Suprapubic skin (tissue), 4 donors: ENCODE measurements around the gene TSR1. TPM values are rescaled to one million over a fixed set of nuclear protein-coding genes. Genes with fewer than 3 reads are reported as not detected.
A peak's percentile ranks its signal among the peaks of the same experiment; 100 is the strongest.

Source experiments
- DNase-seq, 2 donors: peaks; one replicate each; pipeline ENCODE4 v3.0.0-alpha.2; 2019; ENCODE audit warnings: low spot score in 2 of 2
- H3K27ac ChIP-seq: fragments of 200-600 bp; sonication (generic); one replicate; pipeline ENCODE4 v1.5.1; 2019
- H3K27me3 ChIP-seq: fragments of 200-600 bp; sonication (generic); one replicate; pipeline ENCODE4 v1.5.1; 2019
- H3K36me3 ChIP-seq: fragments of 200-600 bp; sonication (generic); one replicate; pipeline ENCODE4 v1.5.1; 2019
- H3K4me1 ChIP-seq: fragments of 200-600 bp; sonication (generic); one replicate; pipeline ENCODE4 v1.5.1; 2019
- H3K4me3 ChIP-seq: fragments of 200-600 bp; sonication (generic); one replicate; pipeline ENCODE4 v1.5.1; 2019; ENCODE audit warnings: mild to moderate bottlenecking
- H3K9me3 ChIP-seq: fragments of 200-600 bp; sonication (generic); one replicate; pipeline ENCODE4 v1.5.1; 2019
- CTCF ChIP-seq, 2 donors: fragments of 200-600 bp in 1 of 2; fragments of 450-650 bp in 1 of 2; sonication (generic) in 1 of 2; IDR thresholded peaks; one replicate each; pipeline ENCODE4 v1.5.1; 2016 to 2019; ENCODE audit warnings: antibody characterized with exemption in 2 of 2, mild to moderate bottlenecking in 1 of 2, moderate library complexity in 1 of 2
- EP300 ChIP-seq: sonication (generic); formaldehyde crosslinking; IDR thresholded peaks from one replicate; pipeline ENCODE4 v1.6.1; 2017; ENCODE audit warnings: antibody characterized with exemption
- POLR2A ChIP-seq, 2 donors: fragments of 450-650 bp; IDR thresholded peaks; one replicate each; pipeline ENCODE4 v1.6.1; 2017; ENCODE audit warnings: antibody characterized with exemption in 2 of 2, mild to moderate bottlenecking in 2 of 2, moderate library complexity in 2 of 2
- POLR2AphosphoS5 ChIP-seq, 3 donors: sonication (generic); formaldehyde crosslinking; IDR thresholded peaks; one replicate each; pipeline ENCODE4 v1.6.1; 2017; ENCODE audit warnings: antibody characterized with exemption in 3 of 3
- WGBS: methylation state at CpG from one replicate; pipeline ENCODE4 v1.1.5; 2018; 5-methylcytosine and 5-hydroxymethylcytosine counted together
- total RNA-seq, 4 donors: library from RNA; depleted of rRNA; stranded (reverse); fragments of >200 nt; gene quantifications; one replicate each; pipeline ENCODE4 v1.1.0, GENCODE V29; 2016

TSR1 gene
- total RNA-seq, 4 donors from 2014 or later = 44.3 to 68.6 (median 59.3) TPM

GRCh38 chr17:2295575-2295974 is 40.7 kb downstream of the TSR1 start:
- WGBS = 84% methylated on average over 1 of the region's 1 CpG

DNA sequence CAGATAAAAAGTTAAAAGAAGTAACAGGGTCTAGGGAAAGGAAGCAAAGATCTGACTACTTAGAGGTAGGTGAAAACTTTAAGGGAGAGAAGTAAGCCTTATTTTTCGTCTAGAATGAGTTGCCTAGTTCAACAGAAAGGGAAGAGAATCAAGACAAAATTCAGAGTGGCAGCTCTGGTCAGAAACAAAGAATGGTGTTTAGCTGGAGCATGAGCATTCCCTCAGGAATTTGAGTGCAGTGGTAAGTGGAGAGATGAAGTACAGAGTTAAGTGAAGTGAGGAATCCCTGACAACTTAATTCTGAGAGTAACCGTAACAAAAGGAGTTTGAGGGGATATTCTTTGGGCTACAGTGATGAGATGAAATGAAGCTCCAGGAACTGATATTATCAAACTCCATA is 44.2 kb downstream of the TSR1 start:
- no peak for DNase-seq
- Histone ChIP-seq H3K4me1 (no peaks in the 10 kb centered on the region), H3K36me3 (peaks cover 85% of the 10 kb centered on the region), H3K27me3 (no peaks in the 10 kb centered on the region), H3K9me3 (no peaks in the 10 kb centered on the region), H3K4me3 (no peak overlapping the region), H3K27ac (no peak overlapping the region)
- no peak for TF ChIP-seq POLR2AphosphoS5 (IDR thresholded peaks at IDR 0.05)
- no peak for TF ChIP-seq POLR2A (IDR thresholded peaks at IDR 0.05)
- no peak for TF ChIP-seq CTCF (IDR thresholded peaks at IDR 0.05)
- TF ChIP-seq EP300 = no peak
- 88% methylated on average over 2 of the region's 2 CpGs for WGBS

More at GRCh38 chr17:2295575-2295974, 40.7 kb downstream of the TSR1 start:
- Histone ChIP-seq H3K27me3 (no peaks in the 10 kb centered on the region), H3K36me3 (peaks cover 89% of the 10 kb centered on the region), H3K27ac (no peak overlapping the region), H3K9me3 (no peaks in the 10 kb centered on the region), H3K4me1 (no peaks in the 10 kb centered on the region), H3K4me3 (no peak overlapping the region)
- peak in 1 of 2 donors; percentile 34 for DNase-seq
- TF ChIP-seq CTCF (IDR thresholded peaks at IDR 0.05) (no peak), POLR2AphosphoS5 (IDR thresholded peaks at IDR 0.05) (no peak), POLR2A (IDR thresholded peaks at IDR 0.05) (no peak), EP300 (no peak)

DNA sequence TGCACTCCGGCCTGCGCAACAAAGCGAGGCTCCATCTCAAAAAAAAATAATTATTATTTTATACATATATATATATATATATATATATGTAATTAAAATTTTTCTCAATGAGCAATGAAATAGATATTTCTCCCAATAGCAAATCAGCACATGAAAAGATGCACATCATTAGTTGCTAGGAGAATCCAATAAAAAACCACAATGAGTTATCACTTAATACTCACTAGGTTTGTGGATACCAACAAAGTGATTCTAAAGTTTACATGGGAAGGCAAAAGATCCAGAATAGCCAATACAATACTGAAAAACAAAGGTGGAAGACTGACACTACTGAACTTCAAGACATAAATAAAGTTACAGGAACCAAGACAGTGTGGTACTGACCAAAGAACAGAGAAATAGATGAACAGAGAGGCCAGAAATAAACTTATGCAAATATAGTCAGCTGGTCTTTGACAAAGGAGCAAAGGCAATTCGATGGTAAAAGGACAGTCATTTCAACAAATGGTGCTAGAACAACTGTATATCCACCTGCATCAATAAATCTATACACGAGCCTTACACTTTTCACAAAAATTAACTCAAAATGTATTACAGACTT is 46.3 kb downstream of the TSR1 start:
- no peaks in the 10 kb centered on the region for H3K27me3 ChIP-seq
- TF ChIP-seq CTCF (IDR thresholded peaks at IDR 0.05) = no peak
- no peak for TF ChIP-seq POLR2AphosphoS5 (IDR thresholded peaks at IDR 0.05)
- no peak for TF ChIP-seq EP300
- TF ChIP-seq POLR2A (IDR thresholded peaks at IDR 0.05) = no peak
- 96% methylated on average over 5 of the region's 5 CpGs for WGBS

DNA sequence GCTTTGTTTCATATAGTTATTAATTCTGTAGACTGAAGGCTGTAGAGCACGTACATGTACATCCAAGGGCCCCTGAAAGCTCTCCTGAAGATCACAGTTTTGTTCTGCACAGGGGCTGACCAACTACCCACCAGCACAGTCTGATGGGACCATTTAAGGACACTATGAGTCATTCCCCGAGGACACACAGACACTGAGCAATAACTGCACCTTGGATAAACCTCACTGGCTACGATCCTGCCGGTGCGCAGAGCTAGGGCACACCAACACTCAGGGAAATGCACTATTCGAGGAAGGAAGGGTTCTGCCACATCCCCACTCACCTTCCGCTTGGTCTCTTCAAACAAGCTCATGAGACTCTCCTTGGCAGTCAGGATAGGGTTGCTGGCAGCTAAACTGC is 53.0 kb downstream of the TSR1 start:
- TF ChIP-seq POLR2A (IDR thresholded peaks at IDR 0.05) (no peak), CTCF (IDR thresholded peaks at IDR 0.05) (no peak), POLR2AphosphoS5 (IDR thresholded peaks at IDR 0.05) (no peak), EP300 (no peak)
- WGBS = 89% methylated on average over 7 of the region's 7 CpGs
- Histone ChIP-seq H3K27me3 (no peaks in the 10 kb centered on the region), H3K9me3 (no peaks in the 10 kb centered on the region), H3K4me1 (no peaks in the 10 kb centered on the region), H3K36me3 (peaks cover 75% of the 10 kb centered on the region), H3K27ac (no peak overlapping the region), H3K4me3 (no peak overlapping the region)
- no peak for DNase-seq

More for the DNA sequence above, 46.3 kb downstream of the TSR1 start:
- DNase-seq = no peak
- Histone ChIP-seq H3K4me3 (no peak overlapping the region), H3K9me3 (no peaks in the 10 kb centered on the region), H3K27ac (no peak overlapping the region), H3K36me3 (peaks cover 78% of the 10 kb centered on the region), H3K4me1 (no peaks in the 10 kb centered on the region)

GRCh38 chr17:2282297-2282873 is 53.9 kb downstream of the TSR1 start:
- WGBS = 61% methylated on average over 7 of the region's 7 CpGs
- H3K27ac ChIP-seq = no peak overlapping the region
- H3K27me3 ChIP-seq = no peaks in the 10 kb centered on the region
- no peaks in the 10 kb centered on the region for H3K9me3 ChIP-seq
- peaks cover 69% of the 10 kb centered on the region for H3K36me3 ChIP-seq
- no peak overlapping the region for H3K4me3 ChIP-seq
- no peaks in the 10 kb centered on the region for H3K4me1 ChIP-seq
- no peak for DNase-seq
- TF ChIP-seq POLR2A (IDR thresholded peaks at IDR 0.05) = no peak
- TF ChIP-seq POLR2AphosphoS5 (IDR thresholded peaks at IDR 0.05) = no peak
- TF ChIP-seq CTCF (IDR thresholded peaks at IDR 0.05) = peak; percentile 47 to 48
- TF ChIP-seq EP300 = no peak
